ENCODE measurements around the gene RBPJL.
A peak's percentile ranks its signal among the peaks of the same experiment; 100 is the strongest.

RBPJL gene

GRCh38 chr20:45294003-45294368 lies 12.7 kb upstream of the RBPJL start:
- DNase-seq = no peak

GRCh38 chr20:45294659-45295058 lies 12.0 kb upstream of the RBPJL start:
- no peak for DNase-seq

GRCh38 chr20:45297786-45298497 lies 8.7 kb upstream of the RBPJL start:
- no peak for DNase-seq

- DNase-seq = no peak
These were observed 6.9 kb upstream of the RBPJL start for GRCh38 chr20:45299786-45300185.

GRCh38 chr20:45300961-45301360 lies 5.7 kb upstream of the RBPJL start:
- peak; percentile 6 to 62 for DNase-seq

GRCh38 chr20:45301824-45302271 lies 4.8 kb upstream of the RBPJL start:
- no peak for DNase-seq

GRCh38 chr20:45303586-45304463 lies 2.8 kb upstream of the RBPJL start:
- no peak for DNase-seq

GRCh38 chr20:45304464-45304999 lies 2.1 kb upstream of the RBPJL start:
- DNase-seq = no peak

- peak in 1 of 2 experiments; percentile 33 for DNase-seq
These were observed 1.4 kb upstream of the RBPJL start for GRCh38 chr20:45305262-45305661.

- no peak for DNase-seq
These were observed 518 bp downstream of the RBPJL start for GRCh38 chr20:45307076-45307640.

- peak; percentile 24 to 78 for DNase-seq
These were observed 1.6 kb downstream of the RBPJL start, which contains the start of gene MATN4 for GRCh38 chr20:45308117-45308778. TSS of gene MATN4 (minus strand) at chr20:45308299. CDS start at chr20:45305582, 2,717 bp downstream.

GRCh38 chr20:45309075-45309474 lies 2.4 kb downstream of the RBPJL start:
- DNase-seq = no peak

GRCh38 chr20:45311589-45312211 lies 5.1 kb downstream of the RBPJL start:
- DNase-seq = peak; percentile 26 to 87

GRCh38 chr20:45312241-45312640 lies 5.6 kb downstream of the RBPJL start:
- no peak for DNase-seq

- DNase-seq = no peak
These were observed 6.5 kb downstream of the RBPJL start for GRCh38 chr20:45313065-45313695.

- DNase-seq = no peak
These were observed 7.3 kb downstream of the RBPJL start for GRCh38 chr20:45313943-45314342.

GRCh38 chr20:45315672-45316071 lies 9.0 kb downstream of the RBPJL start:
- no peak for DNase-seq

GRCh38 chr20:45316150-45317080 lies 9.8 kb downstream of the RBPJL start:
- DNase-seq = no peak

- DNase-seq = no peak
These were observed 11.2 kb downstream of the RBPJL start for GRCh38 chr20:45317826-45318225.

GRCh38 chr20:45318386-45318939 lies 11.8 kb downstream of the RBPJL start:
- no peak for DNase-seq
